BE2C (cell line): ENCODE results near the gene ABCA12.

ENCODE experiments used
- DNase-seq: peaks from one replicate; pipeline ENCODE4 v3.0.0-alpha.2; 2020
- H3K27me3 ChIP-seq: fragments of 250-450 bp; sonication (Bioruptor Pico); 2 replicates; pipeline ENCODE4 v1.5.1; 2020; ENCODE audit warnings: mild to moderate bottlenecking
- H3K36me3 ChIP-seq: fragments of 250-450 bp; sonication (Bioruptor Pico); 2 replicates; pipeline ENCODE4 v1.5.1; 2020; ENCODE audit warnings: mild to moderate bottlenecking
- H3K4me1 ChIP-seq: fragments of 250-450 bp; sonication (Bioruptor Pico); 2 replicates; pipeline ENCODE4 v1.5.1; 2020
- H3K4me3 ChIP-seq: 2 replicates; pipeline ENCODE4 v1.5.1; 2011; ENCODE audit warnings: low read depth, low read length
- H3K9me3 ChIP-seq: fragments of 250-450 bp; sonication (Bioruptor Pico); 2 replicates; pipeline ENCODE4 v1.5.1; 2020
- CTCF ChIP-seq: IDR thresholded peaks from 2 replicates; pipeline ENCODE4 v1.5.1; 2012; ENCODE audit warnings: mild to moderate bottlenecking, low read depth, low read length

Gene ABCA12

GRCh38 chr2:214899751-214900150, 238.7 kb downstream of the ABCA12 start:
- no peak for TF ChIP-seq CTCF
- peaks cover 17% of the 10 kb centered on the region for H3K4me1 ChIP-seq
- DNase-seq: no peak

DNA sequence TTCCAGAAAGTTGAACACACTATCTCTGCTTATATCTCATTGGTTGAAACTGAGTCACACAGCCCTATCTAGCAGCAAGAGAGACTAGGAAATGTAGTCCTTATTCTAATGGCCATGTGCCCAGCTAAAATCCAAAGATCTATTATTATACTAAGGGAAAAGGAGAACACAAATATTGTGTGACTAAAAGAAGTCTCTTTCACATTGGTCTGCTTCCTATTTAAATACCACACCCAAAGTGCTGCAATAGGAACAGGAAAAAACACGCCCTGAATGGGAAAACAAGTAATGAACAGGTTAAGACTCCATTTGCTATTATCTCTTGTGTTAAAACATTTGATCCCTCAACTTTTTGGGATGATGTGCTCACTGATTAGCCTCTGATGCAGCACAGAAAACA, 242.2 kb downstream of the ABCA12 start:
- H3K9me3 ChIP-seq: no peaks in the 10 kb centered on the region
- no peak overlapping the region for H3K4me3 ChIP-seq
- no peaks in the 10 kb centered on the region for H3K27me3 ChIP-seq
- peaks cover 4% of the 10 kb centered on the region; the same call in 1 of the 2 replicates for H3K4me1 ChIP-seq
- TF ChIP-seq CTCF: no peak
- no peaks in the 10 kb centered on the region for H3K36me3 ChIP-seq
- no peak for DNase-seq

More at GRCh38 chr2:214899751-214900150, 238.7 kb downstream of the ABCA12 start:
- Histone ChIP-seq H3K9me3 (no peaks in the 10 kb centered on the region), H3K27me3 (no peaks in the 10 kb centered on the region), H3K36me3 (no peaks in the 10 kb centered on the region), H3K4me3 (no peak overlapping the region)

DNA sequence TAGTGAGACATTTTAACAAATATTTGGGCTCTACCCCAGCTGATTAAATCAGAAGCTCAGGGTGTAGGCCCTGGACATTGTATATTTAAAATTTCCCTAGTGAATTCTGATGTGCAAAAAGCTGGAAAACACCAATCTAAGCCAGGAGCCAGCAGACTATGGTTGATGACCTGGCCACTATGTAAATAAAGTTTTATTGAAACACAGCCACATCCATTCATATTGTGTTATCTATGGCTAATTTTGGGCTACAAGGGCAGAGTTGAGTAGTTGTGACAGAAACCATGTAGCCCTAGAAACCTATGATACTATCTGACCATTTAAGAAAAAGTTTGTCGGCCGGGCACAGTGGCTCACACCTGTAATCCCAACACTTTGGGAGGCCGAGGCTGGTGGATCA, 243.0 kb downstream of the ABCA12 start:
- no peaks in the 10 kb centered on the region for H3K9me3 ChIP-seq
- no peak for TF ChIP-seq CTCF
- H3K4me3 ChIP-seq: no peak overlapping the region
- peaks cover 3% of the 10 kb centered on the region; the same call in 1 of the 2 replicates for H3K4me1 ChIP-seq
- DNase-seq: no peak
- H3K27me3 ChIP-seq: no peaks in the 10 kb centered on the region
- H3K36me3 ChIP-seq: no peaks in the 10 kb centered on the region

GRCh38 chr2:214889301-214889700, 249.1 kb downstream of the ABCA12 start:
- DNase-seq: no peak
- Histone ChIP-seq H3K27me3 (no peaks in the 10 kb centered on the region), H3K9me3 (no peaks in the 10 kb centered on the region), H3K4me1 (peaks cover 2% of the 10 kb centered on the region; the same call in 1 of the 2 replicates), H3K36me3 (no peaks in the 10 kb centered on the region), H3K4me3 (no peak overlapping the region)
- TF ChIP-seq CTCF: no peak

DNA sequence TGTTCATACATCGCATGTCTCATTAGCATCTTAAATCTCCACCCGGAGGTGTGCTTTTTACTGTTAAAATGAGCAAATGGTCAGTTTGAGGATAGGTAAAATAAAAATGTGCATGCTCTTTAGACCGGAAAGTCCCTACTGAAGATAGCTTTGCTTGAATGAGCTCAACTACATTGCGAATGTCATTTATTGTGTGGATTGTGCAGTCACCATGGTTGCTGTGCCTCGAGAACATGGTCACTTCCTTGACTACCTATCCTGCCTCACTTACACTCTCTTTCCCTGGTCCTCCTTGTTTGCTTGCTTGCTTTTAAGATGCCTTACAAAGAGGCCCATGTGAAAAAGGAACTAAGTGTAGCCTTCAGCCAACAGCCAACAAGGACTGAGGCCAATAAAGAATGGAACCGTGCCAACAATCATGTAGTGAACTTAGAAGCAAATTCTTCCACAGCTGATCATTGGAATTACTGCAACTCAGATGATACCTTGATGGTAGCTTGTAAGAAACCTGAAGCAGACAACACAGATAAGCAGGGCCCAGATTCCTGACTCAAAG, 256.7 kb downstream of the ABCA12 start:
- TF ChIP-seq CTCF: no peak
- Histone ChIP-seq H3K27me3 (no peaks in the 10 kb centered on the region), H3K36me3 (no peaks in the 10 kb centered on the region), H3K4me1 (peaks cover 2% of the 10 kb centered on the region; the same call in 1 of the 2 replicates), H3K4me3 (no peak overlapping the region), H3K9me3 (no peaks in the 10 kb centered on the region)
- no peak for DNase-seq
